Activated CD4-positive, alpha-beta T cell treated with anti-CD3 and anti-CD28 coated beads, Interleukin-2, Interleukin-6, amounts not matched to agents 100 ng/mL and 50 ng/mL, durations not matched to agents 16 hours and 8 hours (primary cell): ENCODE measurements around the gene HTR4.

Experiments
- DNase-seq: peaks from one replicate; pipeline ENCODE4 v3.0.0-alpha.2; 2020

Gene HTR4

GRCh38 chr5:148524721-148525120 is 129.6 kb downstream of the HTR4 start:
- DNase-seq: no peak

GRCh38 chr5:148523139-148523538 is 131.2 kb downstream of the HTR4 start:
- DNase-seq: no peak

- DNase-seq: no peak
Observed at GRCh38 chr5:148515460-148515859, 138.9 kb downstream of the HTR4 start.

GRCh38 chr5:148514344-148514743 is 140.0 kb downstream of the HTR4 start:
- DNase-seq: no peak

- DNase-seq: no peak
Observed at GRCh38 chr5:148512498-148512897, 141.8 kb downstream of the HTR4 start.

GRCh38 chr5:148511810-148512347 is 142.4 kb downstream of the HTR4 start:
- peak; percentile 1 for DNase-seq

- no peak for DNase-seq
Observed at GRCh38 chr5:148509893-148510292, 144.4 kb downstream of the HTR4 start.

- no peak for DNase-seq
Observed at GRCh38 chr5:148507648-148508047, 146.7 kb downstream of the HTR4 start.

- no peak for DNase-seq
Observed at GRCh38 chr5:148499452-148499851, 154.9 kb downstream of the HTR4 start.

GRCh38 chr5:148497757-148498156 is 156.6 kb downstream of the HTR4 start:
- DNase-seq: no peak

GRCh38 chr5:148492351-148492750 is 162.0 kb downstream of the HTR4 start:
- DNase-seq: no peak

- DNase-seq: no peak
Observed at GRCh38 chr5:148491793-148492184, 162.5 kb downstream of the HTR4 start.

- no peak for DNase-seq
Observed at GRCh38 chr5:148491015-148491792, 163.1 kb downstream of the HTR4 start.

GRCh38 chr5:148488757-148489156 is 165.6 kb downstream of the HTR4 start:
- DNase-seq: no peak

GRCh38 chr5:148486456-148486855 is 167.9 kb downstream of the HTR4 start:
- DNase-seq: no peak

GRCh38 chr5:148484651-148485050 is 169.7 kb downstream of the HTR4 start:
- DNase-seq: no peak

- DNase-seq: no peak
Observed at GRCh38 chr5:148483750-148484149, 170.6 kb downstream of the HTR4 start.

- peak; percentile 73 for DNase-seq
Observed at GRCh38 chr5:148482697-148483462, 171.4 kb downstream of the HTR4 start.

GRCh38 chr5:148482196-148482595 is 172.1 kb downstream of the HTR4 start:
- DNase-seq: no peak

GRCh38 chr5:148477429-148477828 is 176.9 kb downstream of the HTR4 start:
- DNase-seq: no peak

GRCh38 chr5:148476302-148476701 is 178.0 kb downstream of the HTR4 start:
- DNase-seq: no peak

GRCh38 chr5:148474025-148474511 is 180.3 kb downstream of the HTR4 start:
- no peak for DNase-seq

GRCh38 chr5:148471379-148471778 is 182.9 kb downstream of the HTR4 start:
- DNase-seq: no peak

GRCh38 chr5:148469501-148469935 is 184.8 kb downstream of the HTR4 start:
- no peak for DNase-seq
